Activated naive CD4-positive, alpha-beta T cell treated with anti-CD3 and anti-CD28 coated beads for 36 hours (primary cell): ENCODE results near the gene SDK2. TPM values are rescaled to one million over a fixed set of nuclear protein-coding genes. Genes with fewer than 3 reads are reported as not detected.

Source experiments
- CTCF ChIA-PET: fragments of 350-600 bp; sonication (Branson Sonifier 250); formaldehyde crosslinking; loops from one replicate; lab custom pipeline; 2021; ENCODE audit warnings: antibody characterized with exemption; lab: Charles Lee
- DNase-seq: peaks from one replicate; pipeline ENCODE4 v3.0.0-alpha.2; 2020
- H3K27ac Mint-ChIP-seq: one replicate; pipeline ENCODE4 v1.8.0; 2021; ENCODE audit warnings: mild to moderate bottlenecking, mixed read lengths
- H3K27me3 Mint-ChIP-seq: one replicate; pipeline ENCODE4 v1.8.0; 2021; ENCODE audit warnings: low read depth, mixed read lengths
- H3K36me3 Mint-ChIP-seq: one replicate; pipeline ENCODE4 v1.8.0; 2021; ENCODE audit warnings: low read depth, mixed read lengths
- H3K4me1 Mint-ChIP-seq: one replicate; pipeline ENCODE4 v1.8.0; 2021; ENCODE audit warnings: low read depth, mixed read lengths
- H3K4me3 Mint-ChIP-seq: one replicate; pipeline ENCODE4 v1.8.0; 2021; ENCODE audit warnings: mild to moderate bottlenecking, moderate library complexity, mixed read lengths
- H3K9me3 Mint-ChIP-seq: one replicate; pipeline ENCODE4 v1.8.0; 2021; ENCODE audit warnings: mixed read lengths
- intact Hi-C: fragments of 100-400 bp; cut with micrococcal nuclease; formaldehyde crosslinking; loops from one replicate; pipeline ENCODE4 v1.15.1; 2023
- total RNA-seq, 2 experiments: library from RNA; stranded (reverse); gene quantifications; one replicate each; pipeline ENCODE4 v1.2.3, GENCODE V29; 2021

SDK2 gene
- total RNA-seq, 2 experiments from 2014 or later = 0.27 to 0.50 TPM

- Mint-ChIP-seq H3K4me3 (no peak overlapping the region), H3K9me3 (no peaks in the 10 kb centered on the region), H3K27ac (no peak overlapping the region), H3K4me1 (no peaks in the 10 kb centered on the region), H3K27me3 (no peaks in the 10 kb centered on the region), H3K36me3 (no peaks in the 10 kb centered on the region)
- intact Hi-C loops = no loop called here
- CTCF ChIA-PET = no interaction called here
- no peak for DNase-seq
Measured at GRCh38 chr17:73351764-73352163, 292.5 kb downstream of the SDK2 start.

GRCh38 chr17:73350864-73351263 is 293.4 kb downstream of the SDK2 start:
- CTCF ChIA-PET = no interaction called here
- no peak overlapping the region for H3K27ac Mint-ChIP-seq
- no peaks in the 10 kb centered on the region for H3K4me1 Mint-ChIP-seq

DNA sequence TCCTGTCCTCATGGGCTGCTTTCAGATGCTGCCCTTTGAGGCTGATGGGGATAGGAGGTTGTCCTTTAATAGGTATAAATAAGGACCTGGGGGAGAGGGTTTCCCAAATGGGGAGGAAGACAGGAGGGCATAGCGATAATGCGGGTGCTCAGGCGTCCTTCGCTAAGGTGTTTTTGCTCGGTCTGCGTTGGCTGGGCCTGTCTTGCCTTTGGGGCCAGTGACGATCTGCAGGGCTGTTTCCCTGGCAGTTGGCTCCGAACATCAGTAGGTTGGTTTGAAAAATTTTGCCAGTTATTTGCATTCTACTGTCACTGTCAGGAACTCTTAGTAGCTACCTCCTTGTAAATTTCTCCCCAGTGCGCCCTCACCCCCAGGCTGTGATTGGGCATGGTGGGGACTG is 294.6 kb downstream of the SDK2 start:
- Mint-ChIP-seq H3K36me3 (no peaks in the 10 kb centered on the region), H3K27me3 (no peaks in the 10 kb centered on the region), H3K4me3 (no peak overlapping the region), H3K27ac (no peak overlapping the region), H3K9me3 (no peaks in the 10 kb centered on the region), H3K4me1 (no peaks in the 10 kb centered on the region)
- intact Hi-C loops = no loop called here
- CTCF ChIA-PET = interaction anchor here (1.0 kb wide), 1 partner anchor 666 kb away, joined by 3 read pairs; no protein-coding TSS in a partner anchor
- no peak for DNase-seq

More at GRCh38 chr17:73350864-73351263, 293.4 kb downstream of the SDK2 start:
- Mint-ChIP-seq H3K9me3 (no peaks in the 10 kb centered on the region), H3K27me3 (no peaks in the 10 kb centered on the region), H3K36me3 (no peaks in the 10 kb centered on the region), H3K4me3 (no peak overlapping the region)
- DNase-seq = no peak
- intact Hi-C loops = no loop called here

- no peaks in the 10 kb centered on the region for H3K4me1 Mint-ChIP-seq
- no peak overlapping the region for H3K4me3 Mint-ChIP-seq
- CTCF ChIA-PET = interaction anchor here (1.0 kb wide), 1 partner anchor 666 kb away, joined by 3 read pairs; no protein-coding TSS in a partner anchor
- no peak for DNase-seq
- no peaks in the 10 kb centered on the region for H3K9me3 Mint-ChIP-seq
- no peak overlapping the region for H3K27ac Mint-ChIP-seq
- H3K27me3 Mint-ChIP-seq = no peaks in the 10 kb centered on the region
- H3K36me3 Mint-ChIP-seq = no peaks in the 10 kb centered on the region
- intact Hi-C loops = no loop called here
Measured at GRCh38 chr17:73349138-73349537, 295.1 kb downstream of the SDK2 start.

- Mint-ChIP-seq H3K4me3 (no peak overlapping the region), H3K27me3 (no peaks in the 10 kb centered on the region), H3K4me1 (no peaks in the 10 kb centered on the region), H3K36me3 (no peaks in the 10 kb centered on the region), H3K9me3 (no peaks in the 10 kb centered on the region), H3K27ac (no peak overlapping the region)
- intact Hi-C loops = no loop called here
- no peak for DNase-seq
- CTCF ChIA-PET = no interaction called here
Measured at GRCh38 chr17:73348829-73349095, 295.5 kb downstream of the SDK2 start.

DNA sequence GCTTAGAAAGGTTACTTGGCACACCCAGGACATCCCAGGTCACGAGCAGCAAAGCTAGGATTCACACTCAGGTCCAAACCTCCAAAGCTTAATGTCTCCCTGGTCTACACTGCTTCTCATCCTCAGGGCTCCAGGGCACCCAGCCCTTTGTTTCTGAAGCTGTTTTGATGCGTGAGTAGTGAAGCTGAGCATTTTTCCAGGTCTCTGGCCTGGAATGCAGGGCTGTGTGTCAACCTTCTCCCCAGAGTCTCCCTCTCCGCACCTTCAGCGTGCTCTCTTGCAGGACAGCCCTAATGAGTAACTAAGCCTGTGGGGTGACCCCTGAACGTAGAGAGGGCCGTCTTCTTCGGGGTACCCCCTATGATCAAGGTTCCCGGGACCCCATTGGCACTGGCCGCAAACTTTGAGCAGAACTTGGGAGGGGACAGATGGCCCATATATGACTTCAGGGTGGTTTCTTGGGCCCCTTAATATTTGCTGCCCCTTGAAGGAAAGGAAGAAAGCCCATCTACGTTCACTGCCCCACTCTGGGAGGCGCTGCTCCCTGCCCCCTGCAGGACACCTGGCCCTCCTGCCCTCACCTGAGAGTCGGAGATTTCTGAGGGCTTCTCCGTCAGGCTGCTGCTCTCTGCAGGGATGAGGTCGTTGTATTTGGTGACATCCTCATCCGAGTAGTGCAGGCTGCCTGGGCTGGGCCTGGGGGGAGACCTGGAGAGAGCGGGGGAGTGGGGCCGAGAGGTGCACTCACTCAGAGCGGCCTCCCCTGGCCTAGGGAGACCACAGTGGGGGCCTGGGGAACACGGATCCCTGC is 296.0 kb downstream of the SDK2 start:
- intact Hi-C loops = no loop called here
- CTCF ChIA-PET = no interaction called here
- no peaks in the 10 kb centered on the region for H3K9me3 Mint-ChIP-seq
- DNase-seq = no peak
- H3K36me3 Mint-ChIP-seq = no peaks in the 10 kb centered on the region
- H3K27me3 Mint-ChIP-seq = no peaks in the 10 kb centered on the region
- no peak overlapping the region for H3K4me3 Mint-ChIP-seq
- no peak overlapping the region for H3K27ac Mint-ChIP-seq
- no peaks in the 10 kb centered on the region for H3K4me1 Mint-ChIP-seq

DNA sequence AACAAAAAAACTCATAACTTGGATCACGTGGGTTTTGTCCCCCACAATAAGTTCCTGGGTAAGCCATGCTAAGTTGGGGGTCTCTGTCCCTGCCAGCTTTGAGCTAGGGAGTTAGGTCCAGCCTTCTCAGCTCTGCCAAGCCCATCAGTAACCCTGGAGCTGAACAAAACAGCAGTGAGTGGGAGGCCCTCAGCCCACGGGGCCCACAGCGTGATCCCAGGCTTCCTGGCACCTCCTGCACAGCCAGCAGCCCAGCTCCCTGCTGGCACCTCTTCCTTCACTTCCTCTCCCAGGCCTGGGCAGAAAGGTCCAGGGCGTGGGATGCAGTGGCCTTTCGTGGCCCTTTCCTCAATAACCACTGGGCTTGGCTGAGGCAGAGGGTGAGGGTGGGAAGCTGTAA is 296.9 kb downstream of the SDK2 start:
- H3K4me1 Mint-ChIP-seq = no peaks in the 10 kb centered on the region
- intact Hi-C loops = no loop called here
- no peaks in the 10 kb centered on the region for H3K36me3 Mint-ChIP-seq
- H3K4me3 Mint-ChIP-seq = no peak overlapping the region
- CTCF ChIA-PET = interaction anchor here (1.2 kb wide), 1 partner anchor 23 kb away, joined by 4 read pairs; no protein-coding TSS in a partner anchor
- DNase-seq = no peak
- no peaks in the 10 kb centered on the region for H3K9me3 Mint-ChIP-seq
- H3K27ac Mint-ChIP-seq = no peak overlapping the region
- H3K27me3 Mint-ChIP-seq = no peaks in the 10 kb centered on the region

DNA sequence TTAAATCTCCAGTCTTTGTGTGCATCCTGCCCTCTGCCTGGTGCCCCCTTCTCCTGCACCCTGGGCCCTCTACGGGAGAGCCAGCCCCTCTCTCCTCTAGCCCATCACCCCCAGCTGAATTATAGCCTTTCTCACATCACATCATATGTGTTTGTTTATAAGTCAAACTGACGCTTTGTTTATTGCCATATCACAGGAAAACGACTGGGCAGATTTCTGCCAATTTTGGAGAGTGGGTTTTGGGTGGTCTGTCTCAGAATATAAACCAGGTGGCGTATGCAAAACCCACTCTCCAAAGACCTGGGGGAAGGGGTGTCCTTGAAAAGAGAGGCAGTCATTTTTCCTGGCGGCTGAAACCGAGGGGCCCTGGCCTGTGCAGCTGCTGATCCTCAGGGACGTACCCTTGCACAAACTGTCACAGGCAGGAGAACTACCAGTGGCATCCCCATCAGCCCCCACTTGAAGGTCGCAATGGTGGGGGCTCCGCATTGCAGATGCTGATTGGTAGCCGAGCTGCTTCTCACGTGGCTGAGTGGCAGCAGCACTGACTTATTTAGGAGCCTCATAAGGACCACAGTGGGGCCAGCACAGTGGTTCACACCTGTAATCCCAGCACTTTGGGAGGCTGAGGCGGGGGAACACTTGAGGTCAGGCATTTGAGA is 297.6 kb downstream of the SDK2 start:
- Mint-ChIP-seq H3K9me3 (no peaks in the 10 kb centered on the region), H3K36me3 (no peaks in the 10 kb centered on the region), H3K4me3 (no peak overlapping the region), H3K27me3 (no peaks in the 10 kb centered on the region), H3K27ac (no peak overlapping the region), H3K4me1 (no peaks in the 10 kb centered on the region)
- CTCF ChIA-PET = interaction anchor here (0.6 to 1.2 kb wide), 3 partner anchors 23 to 156 kb away, joined by 3 to 4 read pairs (median 4); no protein-coding TSS in a partner anchor
- DNase-seq = no peak
- intact Hi-C loops = no loop called here

DNA sequence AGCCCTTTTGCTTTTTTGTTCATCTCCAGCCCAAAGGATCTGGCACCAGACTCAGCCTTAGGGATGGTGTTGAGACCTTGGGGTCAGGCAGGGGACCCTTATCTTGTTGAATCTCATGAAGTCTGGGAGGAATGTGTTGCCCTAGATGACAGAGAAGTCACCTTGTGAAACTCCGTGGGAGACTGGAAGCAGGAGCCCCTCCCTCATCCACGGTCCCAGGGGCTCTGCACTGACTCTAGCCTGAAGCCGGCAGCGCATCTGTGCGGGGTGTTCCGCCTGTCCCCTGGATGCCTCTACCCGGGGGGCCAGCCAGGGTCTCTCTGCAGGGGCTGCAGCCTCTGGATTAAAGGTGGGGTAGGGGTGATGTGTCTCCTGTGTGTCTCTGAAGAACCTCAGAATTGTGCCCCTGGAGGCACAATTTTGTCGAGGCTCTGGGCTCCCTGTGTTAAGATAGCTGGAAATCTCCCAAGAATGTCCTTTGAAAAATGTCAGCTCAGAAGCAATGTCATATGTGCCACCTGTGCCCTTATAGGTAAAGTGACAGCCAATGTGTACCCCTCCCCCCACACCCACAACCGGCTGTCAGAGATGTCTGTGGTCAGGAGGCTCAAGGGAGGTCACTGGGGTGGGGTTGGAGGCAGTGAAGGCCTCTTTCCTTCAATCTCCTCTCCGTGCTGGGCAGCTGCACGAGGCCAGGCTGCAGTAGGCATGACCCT is 300.3 kb downstream of the SDK2 start:
- DNase-seq = no peak
- Mint-ChIP-seq H3K4me1 (no peaks in the 10 kb centered on the region), H3K36me3 (no peaks in the 10 kb centered on the region), H3K27me3 (no peaks in the 10 kb centered on the region), H3K4me3 (no peak overlapping the region), H3K27ac (no peak overlapping the region), H3K9me3 (no peaks in the 10 kb centered on the region)
- CTCF ChIA-PET = interaction anchor here (1.0 kb wide), 1 partner anchor 89 kb away, joined by 3 read pairs; no protein-coding TSS in a partner anchor
- intact Hi-C loops = no loop called here

DNA sequence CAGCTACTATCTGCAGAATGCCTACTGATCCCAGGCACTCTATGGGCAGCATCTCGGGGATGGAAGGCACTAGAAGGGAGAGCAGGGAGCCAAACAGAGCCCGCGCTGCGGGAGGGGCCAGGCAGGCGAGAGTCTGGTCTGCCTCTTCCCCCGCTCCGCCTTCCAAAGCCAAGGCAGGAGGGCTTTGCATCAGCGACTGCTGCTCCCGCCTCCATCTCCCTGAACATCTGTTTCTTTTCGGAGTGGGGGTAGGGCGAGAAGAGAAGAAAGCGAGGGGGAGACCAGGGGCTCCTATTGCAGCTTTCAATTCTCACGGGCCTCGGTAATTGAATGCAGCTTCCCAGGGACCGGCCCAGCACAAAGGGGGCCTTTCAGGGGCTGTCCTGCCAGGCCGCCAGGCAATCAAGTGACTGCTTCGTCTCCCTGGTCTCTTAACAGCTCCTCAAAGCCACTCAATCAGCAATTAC is 301.0 kb downstream of the SDK2 start:
- no peaks in the 10 kb centered on the region for H3K27me3 Mint-ChIP-seq

GRCh38 chr17:73342541-73343167 is 301.6 kb downstream of the SDK2 start:
- H3K27me3 Mint-ChIP-seq = no peaks in the 10 kb centered on the region
- no peak overlapping the region for H3K27ac Mint-ChIP-seq
- DNase-seq = no peak
- H3K9me3 Mint-ChIP-seq = no peaks in the 10 kb centered on the region
- H3K36me3 Mint-ChIP-seq = no peaks in the 10 kb centered on the region
- CTCF ChIA-PET = interaction anchor here (1.3 kb wide), 1 partner anchor 27 kb away, joined by 5 read pairs; no protein-coding TSS in a partner anchor
- no peak overlapping the region for H3K4me3 Mint-ChIP-seq
- intact Hi-C loops = no loop called here
- no peaks in the 10 kb centered on the region for H3K4me1 Mint-ChIP-seq

More for the DNA sequence above, 301.0 kb downstream of the SDK2 start:
- no peaks in the 10 kb centered on the region for H3K9me3 Mint-ChIP-seq
- no peaks in the 10 kb centered on the region for H3K36me3 Mint-ChIP-seq
- H3K4me1 Mint-ChIP-seq = no peaks in the 10 kb centered on the region
- intact Hi-C loops = no loop called here
- DNase-seq = no peak
- H3K27ac Mint-ChIP-seq = no peak overlapping the region
- H3K4me3 Mint-ChIP-seq = no peak overlapping the region
- CTCF ChIA-PET = interaction anchor here (1.3 kb wide), 1 partner anchor 27 kb away, joined by 5 read pairs; no protein-coding TSS in a partner anchor

DNA sequence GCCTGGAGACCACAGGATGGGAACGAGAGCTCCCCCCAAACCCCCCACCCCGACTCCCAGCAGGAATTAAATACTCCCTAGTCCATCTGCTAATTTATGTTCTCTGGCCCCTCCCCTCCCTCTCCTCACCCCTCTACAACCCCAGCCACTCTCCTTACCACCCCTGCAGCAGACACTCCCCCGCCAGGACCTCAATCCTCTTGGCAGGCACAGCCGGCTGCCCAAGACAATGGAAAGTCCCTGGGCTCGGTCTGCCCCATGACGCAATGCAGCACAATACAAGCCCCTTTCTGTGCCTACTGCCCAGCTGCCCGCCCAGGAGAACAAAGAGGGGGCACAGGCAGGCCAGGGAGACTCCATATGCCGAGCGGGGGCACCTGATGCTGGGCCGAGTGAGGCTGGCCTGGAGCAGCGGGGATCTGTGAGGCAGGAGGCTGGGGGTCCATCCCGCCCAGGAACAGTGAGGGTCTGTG is 302.2 kb downstream of the SDK2 start:
- Mint-ChIP-seq H3K4me1 (no peaks in the 10 kb centered on the region), H3K27me3 (no peaks in the 10 kb centered on the region), H3K9me3 (no peaks in the 10 kb centered on the region), H3K4me3 (no peak overlapping the region), H3K36me3 (no peaks in the 10 kb centered on the region), H3K27ac (no peak overlapping the region)
- intact Hi-C loops = no loop called here
- DNase-seq = no peak
- CTCF ChIA-PET = interaction anchor here (1.3 kb wide), 1 partner anchor 28 kb away, joined by 5 read pairs; no protein-coding TSS in a partner anchor
